ENCODE measurements around the gene CRAT. TPM values are rescaled to one million over a fixed set of nuclear protein-coding genes. Genes with fewer than 3 reads are reported as not detected.

CRAT gene
- total RNA-seq, 4 donors from 2014 or later: 73.9 to 117 (median 92.2) TPM

- TF ChIP-seq CTCF (IDR thresholded peaks at IDR 0.05) (no peak), POLR2AphosphoS5 (IDR thresholded peaks at IDR 0.05) (peak in 1 of 2 donors; percentile 74)
- Histone ChIP-seq H3K4me3 (peak overlapping the region in 3 of 4 donors; percentile 57 to 60 (median 59)), H3K4me1 (peaks cover 55 to 66% (median 65%) of the 10 kb centered on the region in 4 donors), H3K9me3 (no peaks in the 10 kb centered on the region), H3K27ac (replicated peaks in 1 of 4) (peak overlapping the region; percentile 93 to 99 (median 98)), H3K36me3 (peaks cover 6 to 48% (median 45%) of the 10 kb centered on the region in 4 donors), H3K27me3 (no peaks in the 10 kb centered on the region)
- intact Hi-C loops (cut with DNase I): loop anchor here (1.0 kb wide), 1 partner anchor 472 kb away; no protein-coding TSS in a partner anchor
- WGBS: 18% methylated on average over 19 of the region's 21 CpGs
- DNase-seq (ENCODE audit: extremely low spot score): no peak
These were observed 28.1 kb upstream of the CRAT start for GRCh38 chr9:129138476-129139232.

- Histone ChIP-seq H3K36me3 (peaks cover 6 to 53% (median 50%) of the 10 kb centered on the region in 4 donors), H3K4me1 (peaks cover 49 to 61% (median 59%) of the 10 kb centered on the region in 4 donors), H3K27ac (replicated peaks in 1 of 4) (peak overlapping the region; percentile 93 to 99 (median 98)), H3K27me3 (no peaks in the 10 kb centered on the region), H3K9me3 (no peaks in the 10 kb centered on the region), H3K4me3 (peak overlapping the region in 1 of 4 donors; percentile 57)
- DNase-seq (ENCODE audit: extremely low spot score): no peak
- TF ChIP-seq POLR2A (IDR thresholded peaks at IDR 0.05; ENCODE audit: low read depth) (no peak), POLR2AphosphoS5 (IDR thresholded peaks at IDR 0.05) (no peak), EP300 (IDR thresholded peaks at IDR 0.05) (no peak), CTCF (IDR thresholded peaks at IDR 0.05) (no peak)
- intact Hi-C loops (cut with DNase I): no loop called here
- WGBS: 55% methylated on average over 7 of the region's 9 CpGs
These were observed 27.5 kb upstream of the CRAT start for GRCh38 chr9:129138144-129138462.

- WGBS: 80% methylated on average over 14 of the region's 19 CpGs
- Histone ChIP-seq H3K9me3 (no peaks in the 10 kb centered on the region), H3K36me3 (peaks cover 6 to 54% (median 51%) of the 10 kb centered on the region in 4 donors), H3K27ac (replicated peaks in 1 of 4) (peak overlapping the region; percentile 93 to 99 (median 98)), H3K4me1 (peaks cover 44 to 55% (median 53%) of the 10 kb centered on the region in 4 donors), H3K27me3 (no peaks in the 10 kb centered on the region), H3K4me3 (no peak overlapping the region)
- intact Hi-C loops (cut with DNase I): no loop called here
- no peak for DNase-seq (ENCODE audit: extremely low spot score)
- TF ChIP-seq POLR2AphosphoS5 (IDR thresholded peaks at IDR 0.05) (no peak), EP300 (IDR thresholded peaks at IDR 0.05) (no peak), POLR2A (IDR thresholded peaks at IDR 0.05; ENCODE audit: low read depth) (no peak), CTCF (IDR thresholded peaks at IDR 0.05) (no peak)
These were observed 26.9 kb upstream of the CRAT start for GRCh38 chr9:129137292-129138143.

- intact Hi-C loops (cut with DNase I): no loop called here
- no peak for TF ChIP-seq POLR2A (IDR thresholded peaks at IDR 0.05; ENCODE audit: low read depth)
- TF ChIP-seq CTCF (IDR thresholded peaks at IDR 0.05): no peak
- H3K36me3 ChIP-seq: peaks cover 6 to 55% (median 49%) of the 10 kb centered on the region in 4 donors
- H3K4me1 ChIP-seq: peaks cover 37 to 50% (median 49%) of the 10 kb centered on the region in 4 donors
- H3K4me3 ChIP-seq: no peak overlapping the region
- DNase-seq (ENCODE audit: extremely low spot score): no peak
- H3K27ac ChIP-seq (replicated peaks in 1 of 4): peak overlapping the region in 3 of 4 donors; percentile 93 to 99 (median 98)
- no peaks in the 10 kb centered on the region for H3K9me3 ChIP-seq
- 83% methylated on average over 16 of the region's 16 CpGs for WGBS
- H3K27me3 ChIP-seq: no peaks in the 10 kb centered on the region
These were observed 25.9 kb upstream of the CRAT start for GRCh38 chr9:129136446-129137035.

All from esophagus muscularis mucosa (tissue), 4 donors.